Measurements from ENCODE around the gene TRIM67.
A peak's percentile ranks its signal among the peaks of the same experiment; 100 is the strongest.
"Not testable (repeated sequence)": the region's sequence is repeated elsewhere in the genome, so short reads cannot be mapped to it uniquely, and the experiment has no call there.

The TRIM67 gene

DNA sequence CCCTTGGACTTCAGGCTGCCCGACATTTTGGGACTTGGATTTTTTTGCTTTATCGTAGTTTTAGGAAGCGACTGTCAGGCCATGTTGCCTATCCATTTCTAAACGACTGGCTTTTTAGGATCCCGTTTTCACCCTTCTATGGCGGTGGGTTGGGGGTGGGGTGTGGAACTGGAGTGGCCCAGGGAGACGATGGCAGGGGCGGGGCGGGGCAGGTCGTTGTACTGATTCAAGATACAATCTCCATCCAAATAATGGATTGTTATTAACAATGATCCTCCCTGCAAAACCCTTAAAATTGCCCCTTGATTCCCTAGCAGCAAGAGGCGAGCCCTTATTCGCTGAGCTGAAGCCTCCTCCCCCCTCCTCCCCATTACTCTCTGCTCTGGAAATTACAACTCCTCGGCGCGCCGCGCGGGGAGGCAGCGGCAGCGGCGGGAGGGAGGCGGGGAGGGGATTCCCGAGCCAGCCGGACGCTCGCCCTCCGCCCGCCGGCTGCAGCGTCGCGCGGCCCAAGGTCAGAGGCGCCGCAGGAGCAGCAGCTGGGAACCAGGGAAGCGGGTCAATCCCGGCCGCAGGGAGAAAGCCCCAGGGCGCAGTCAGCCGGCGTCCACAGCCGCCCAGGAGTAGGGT lies at the start of gene TRIM67:
Gene TRIM67, plus strand, starts transcription at position 392 of the 630 bp plus-strand sequence. CDS start 912 bp downstream, outside the sequence.
- peak in 1 of 2 experiments; percentile 63 for DNase-seq

DNA sequence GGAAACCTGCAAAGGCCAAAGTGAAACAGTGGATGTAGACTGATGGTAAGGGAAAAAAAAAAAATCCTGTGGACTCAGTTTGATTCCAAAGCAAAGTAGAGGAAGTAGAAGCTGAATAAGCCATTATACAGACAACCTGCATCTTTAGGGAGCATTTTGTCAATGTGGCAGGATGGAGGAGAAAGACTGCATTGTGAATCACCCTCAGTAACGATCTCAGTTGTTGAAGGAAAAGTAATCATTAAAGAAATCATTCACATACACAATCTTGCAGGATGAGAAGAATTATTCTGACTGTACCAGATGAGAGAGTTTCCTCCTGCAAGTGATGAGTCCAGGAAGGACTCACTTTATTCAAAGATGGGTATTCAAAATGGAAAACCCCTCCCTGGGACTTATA lies 45.1 kb upstream of the TRIM67 start:
- no peak for DNase-seq

- DNase-seq: peak in 1 of 2 experiments; percentile 13
Observed at GRCh38 chr1:231118704-231119453, 43.0 kb upstream of the TRIM67 start.

DNA sequence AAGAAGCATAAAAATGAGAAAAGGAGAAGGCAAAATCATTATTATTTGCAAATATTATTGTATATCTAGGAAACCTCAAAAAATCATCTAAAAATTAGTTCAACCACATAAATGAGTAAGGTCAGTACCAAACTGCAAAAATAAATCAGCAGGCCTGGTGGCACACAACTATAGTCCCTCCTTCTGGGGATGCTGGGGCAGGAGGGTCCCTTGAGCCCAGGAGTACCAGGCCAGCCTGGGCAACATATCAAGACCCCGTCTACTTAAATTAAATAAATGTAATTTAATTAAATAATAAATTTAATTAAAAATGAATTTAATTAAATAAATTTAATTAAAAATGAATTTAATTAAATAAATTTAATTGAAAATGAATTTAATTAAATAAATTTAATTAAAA lies 40.3 kb upstream of the TRIM67 start:
- no peak for DNase-seq

GRCh38 chr1:231122143-231122542 lies 39.7 kb upstream of the TRIM67 start:
- no peak for DNase-seq

- DNase-seq: no peak
Observed at GRCh38 chr1:231124746-231125145, 37.1 kb upstream of the TRIM67 start.

DNA sequence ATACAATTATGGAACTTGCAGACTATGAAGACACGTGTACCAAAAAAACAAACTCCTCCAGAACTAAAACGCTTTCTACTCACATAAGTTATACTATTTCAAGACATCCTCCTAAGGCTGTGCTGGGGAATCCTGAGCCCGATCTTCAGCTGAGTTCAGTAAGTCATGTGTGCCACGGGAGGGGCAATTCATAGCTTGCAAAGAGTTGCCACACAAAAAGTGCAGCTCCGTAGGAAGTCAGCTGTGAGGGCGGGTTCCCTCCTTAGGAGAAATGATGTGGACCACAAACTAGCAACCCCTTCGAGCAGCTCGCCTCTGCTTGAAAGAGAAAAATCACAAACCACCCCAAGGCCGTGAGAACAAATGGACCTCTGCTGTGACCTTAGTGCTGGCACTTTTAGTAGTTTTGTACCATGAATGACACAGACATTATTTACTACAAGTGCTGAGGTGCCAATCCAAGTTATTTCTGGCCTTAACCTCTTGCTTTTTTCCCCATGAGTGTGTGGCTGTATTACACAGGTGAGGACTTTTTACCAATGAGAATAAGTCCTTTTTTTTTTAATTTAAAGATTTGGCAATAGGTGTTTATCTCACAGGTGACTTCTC lies 35.8 kb upstream of the TRIM67 start:
- DNase-seq: no peak

GRCh38 chr1:231127106-231127505 lies 34.8 kb upstream of the TRIM67 start:
- not testable (repeated sequence) for DNase-seq

DNA sequence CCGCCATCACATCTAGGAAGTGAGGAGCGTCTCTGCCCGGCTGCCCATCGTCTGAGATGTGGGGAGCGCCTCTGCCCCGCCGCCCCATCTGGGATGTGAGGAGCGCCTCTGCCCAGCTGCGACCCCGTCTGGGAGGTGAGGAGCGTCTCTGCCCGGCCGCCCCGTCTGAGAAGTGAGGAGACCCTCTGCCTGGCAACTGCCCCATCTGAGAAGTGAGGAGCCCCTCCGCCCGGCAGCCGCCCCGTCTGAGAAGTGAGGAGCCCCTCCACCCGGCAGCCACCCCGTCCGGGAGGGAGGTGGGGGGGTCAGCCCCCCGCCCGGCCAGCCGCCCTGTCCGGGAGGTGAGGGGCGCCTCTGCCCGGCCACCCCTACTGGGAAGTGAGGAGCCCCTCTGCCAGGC lies 33.4 kb upstream of the TRIM67 start:
- not testable (repeated sequence) for DNase-seq

DNA sequence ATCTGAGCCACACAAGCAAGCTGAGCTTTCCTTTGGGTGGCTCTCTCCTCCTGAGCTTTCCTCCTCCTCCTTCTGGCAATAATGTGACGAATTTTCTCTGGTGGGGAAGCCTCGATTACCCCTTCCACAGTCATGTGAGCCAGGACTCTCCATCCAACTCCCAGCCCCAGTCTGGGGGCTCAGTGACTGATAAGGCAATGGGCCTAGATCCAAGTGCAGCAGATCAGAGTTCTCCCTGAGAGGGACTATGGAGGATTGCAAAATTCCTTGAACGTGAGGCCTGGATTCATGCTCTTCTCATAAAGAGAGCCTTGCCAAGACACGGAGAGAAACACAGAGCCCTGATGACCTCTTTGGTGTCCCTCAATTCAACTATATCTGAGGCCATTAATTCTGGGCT lies 31.3 kb upstream of the TRIM67 start:
- DNase-seq: no peak

DNA sequence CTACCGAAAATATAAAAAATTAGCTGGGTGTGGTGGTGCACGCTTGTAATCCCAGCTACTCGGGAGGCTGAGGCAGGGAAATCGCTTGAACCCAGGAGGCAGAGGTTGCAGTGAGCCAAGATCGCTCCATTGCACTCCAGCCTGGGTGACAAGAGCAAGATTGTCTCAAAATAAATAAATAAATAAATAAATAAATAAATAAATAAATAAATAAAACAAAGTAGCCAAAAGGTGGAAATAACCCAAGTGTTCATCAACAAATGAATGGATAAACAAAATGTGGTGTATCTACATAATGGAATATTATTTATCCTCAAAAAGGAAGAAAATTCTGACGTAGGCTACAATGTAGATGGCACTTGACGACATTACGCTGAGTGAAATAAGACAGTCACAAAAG lies 29.3 kb upstream of the TRIM67 start:
- not testable (repeated sequence) for DNase-seq

DNA sequence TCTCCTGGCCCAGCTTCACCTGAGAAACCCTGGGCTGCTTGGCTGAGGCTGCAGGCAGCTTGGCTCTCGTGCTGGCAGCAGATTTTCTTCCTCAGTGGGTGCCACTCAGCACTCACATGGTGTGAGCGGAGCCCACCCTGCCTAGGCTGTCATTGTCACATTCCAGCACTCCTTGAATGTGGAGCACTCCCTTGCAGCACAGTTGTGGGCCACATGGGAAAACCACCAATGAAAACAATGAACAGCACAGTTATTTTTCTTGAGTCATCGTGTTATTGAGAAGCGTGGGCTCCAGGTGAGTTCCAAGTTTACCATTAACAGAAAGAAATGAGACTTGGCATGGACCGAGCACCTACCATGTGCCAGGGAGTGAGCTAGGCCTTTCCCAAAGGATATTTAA lies 27.2 kb upstream of the TRIM67 start:
- no peak for DNase-seq

- DNase-seq: no peak
Observed at GRCh38 chr1:231138236-231138635, 23.6 kb upstream of the TRIM67 start.

- DNase-seq: no peak
Observed at GRCh38 chr1:231139125-231139649, 22.7 kb upstream of the TRIM67 start.

GRCh38 chr1:231139659-231140654 lies 21.9 kb upstream of the TRIM67 start:
- DNase-seq: no peak

DNA sequence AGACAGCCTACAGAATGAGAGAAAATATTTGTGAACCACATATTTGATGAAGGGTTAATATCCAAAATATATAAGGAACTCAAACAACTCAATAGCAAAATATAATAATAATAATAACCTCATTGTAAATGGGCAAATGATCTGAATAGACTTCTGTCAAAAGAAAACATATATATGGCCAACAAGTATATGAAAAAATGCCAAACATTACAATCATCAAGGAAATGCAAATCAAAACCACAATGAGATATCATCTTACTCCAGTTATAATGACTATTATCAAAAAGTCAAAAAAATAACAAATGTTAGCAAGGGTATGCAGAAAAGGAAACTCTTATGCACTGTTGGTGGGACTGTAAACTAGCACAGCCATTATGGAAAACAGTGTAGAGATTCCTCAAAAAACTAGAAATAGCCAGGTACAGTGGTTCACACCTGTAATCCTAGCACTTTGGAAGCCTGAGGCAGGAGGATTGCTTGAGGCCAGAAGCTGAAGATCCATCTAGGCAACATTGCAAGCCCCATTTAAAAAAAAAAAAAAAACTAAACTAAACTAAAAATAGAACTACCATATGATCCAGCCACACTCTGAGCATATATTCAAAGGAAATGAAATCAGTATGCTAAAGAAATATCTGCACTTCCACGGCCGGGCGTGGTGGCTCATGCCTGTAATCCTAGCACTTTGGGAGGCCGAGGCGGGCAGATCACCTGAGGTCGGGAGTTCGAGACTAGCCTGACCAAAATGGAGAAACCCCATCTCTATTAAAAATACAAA lies 17.3 kb upstream of the TRIM67 start:
- no peak for DNase-seq

DNA sequence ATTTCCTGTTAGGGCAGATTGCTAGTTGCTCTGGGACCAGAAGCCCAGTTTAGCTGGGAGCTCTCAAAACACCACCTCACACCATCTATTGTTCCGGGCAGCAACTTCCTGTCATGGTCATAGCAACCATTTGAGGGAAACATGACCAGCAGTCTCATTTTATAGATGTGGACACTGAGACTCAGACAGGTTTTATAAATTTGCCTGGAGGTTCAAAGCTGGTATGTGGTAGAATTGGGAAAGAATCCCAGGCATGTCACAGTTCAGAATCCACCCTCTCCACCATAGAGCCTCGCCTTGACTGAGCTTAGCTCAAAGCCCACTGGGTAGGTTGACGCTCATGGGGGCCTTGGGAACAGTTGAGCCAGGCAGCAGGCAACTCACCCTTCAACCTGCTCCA lies 14.0 kb upstream of the TRIM67 start:
- no peak for DNase-seq

DNA sequence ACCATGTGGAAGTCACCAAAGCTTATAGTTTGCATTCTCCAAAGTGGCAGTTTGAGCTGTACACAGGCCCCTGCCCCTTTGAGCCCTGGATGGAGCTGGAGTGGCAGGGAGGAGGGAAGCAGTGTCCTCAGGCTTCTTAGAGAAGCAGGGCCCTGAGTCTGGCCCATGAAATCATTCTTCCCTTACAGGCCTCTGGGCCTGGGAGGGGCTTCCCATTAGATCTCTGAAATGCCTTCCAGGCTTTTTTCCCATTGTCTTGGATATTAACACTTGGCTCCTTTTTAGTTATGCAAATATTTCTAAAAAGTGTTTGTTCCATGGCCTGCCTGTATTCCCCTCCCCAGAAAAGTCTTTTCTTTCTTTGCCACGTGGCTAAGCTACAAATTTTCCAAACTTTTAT lies 10.0 kb upstream of the TRIM67 start:
- no peak for DNase-seq

DNA sequence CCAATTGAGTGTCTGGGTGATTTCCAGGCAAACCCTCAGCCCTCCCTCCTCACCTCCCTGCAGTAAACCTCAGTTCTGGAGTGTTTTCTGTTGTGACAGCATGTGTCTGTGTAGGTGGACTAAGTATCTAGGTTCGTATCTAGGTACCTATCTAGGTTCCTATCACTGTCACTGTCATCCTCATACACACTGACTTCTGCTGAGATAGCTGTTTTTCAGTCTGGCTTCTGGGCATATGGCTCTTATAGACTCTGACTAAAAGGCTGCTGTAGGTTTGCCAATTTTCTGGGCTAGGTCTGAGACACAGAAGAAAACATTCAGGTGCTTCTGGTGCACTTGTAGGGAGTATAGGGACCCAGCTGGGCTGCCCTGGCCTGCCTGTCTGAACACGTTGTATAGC lies 8.1 kb upstream of the TRIM67 start:
- no peak for DNase-seq

- no peak for DNase-seq
Observed at GRCh38 chr1:231155808-231156207, 6.0 kb upstream of the TRIM67 start.

- no peak for DNase-seq
Observed at GRCh38 chr1:231157311-231157710, 4.5 kb upstream of the TRIM67 start.

DNA sequence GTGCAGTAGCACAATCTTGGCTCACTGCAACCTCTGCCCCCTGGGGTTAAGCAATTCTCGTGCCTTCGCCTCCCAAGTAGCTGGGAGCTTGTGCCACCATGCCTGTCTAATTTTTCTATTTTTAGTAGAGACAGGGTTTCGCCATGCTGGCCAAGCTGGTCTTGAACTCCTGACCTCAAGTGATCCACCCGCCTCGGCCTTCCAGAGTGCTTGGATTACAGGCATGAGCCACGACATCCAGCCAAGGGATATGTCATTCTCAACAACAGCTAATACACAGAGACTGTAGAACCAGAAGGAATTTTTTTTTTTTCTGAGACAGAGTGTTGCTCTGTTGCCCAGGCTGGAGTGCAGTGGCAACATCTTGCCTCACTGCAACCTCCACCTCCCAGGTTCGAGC lies 3.7 kb upstream of the TRIM67 start:
- not testable (repeated sequence) for DNase-seq

Measured in NCI-H526 (cell line).